NCI-H1436 (cell line): ENCODE data around the gene CCDC7.
"Not testable (repeated sequence)": the region's sequence is repeated elsewhere in the genome, so short reads cannot be mapped to it uniquely, and the experiment has no call there.

Experiments
- DNase-seq: peaks from one replicate; lab custom pipeline; 2025; lab: John Stamatoyannopoulos, UW

CCDC7 gene

DNA sequence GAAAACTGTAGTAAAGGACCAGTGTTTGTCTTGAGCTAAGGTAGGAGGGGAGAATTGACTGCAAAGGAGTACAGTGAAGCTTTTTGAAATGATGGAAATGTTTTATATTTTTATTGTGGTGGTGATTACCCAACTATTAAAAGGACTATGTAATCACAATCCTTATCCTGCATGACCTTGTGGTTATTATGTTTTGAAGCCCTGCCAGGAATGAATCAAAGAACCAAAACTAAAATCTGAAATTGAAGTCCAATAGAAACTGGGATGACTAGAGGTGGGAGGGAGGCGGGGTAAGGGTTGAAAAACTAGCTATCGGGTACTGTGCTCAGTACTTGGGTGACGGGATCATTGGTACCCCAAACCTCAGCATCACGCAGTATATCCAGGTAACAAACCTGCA lies 8.2 kb downstream of the CCDC7 start:
- no peak for DNase-seq

DNA sequence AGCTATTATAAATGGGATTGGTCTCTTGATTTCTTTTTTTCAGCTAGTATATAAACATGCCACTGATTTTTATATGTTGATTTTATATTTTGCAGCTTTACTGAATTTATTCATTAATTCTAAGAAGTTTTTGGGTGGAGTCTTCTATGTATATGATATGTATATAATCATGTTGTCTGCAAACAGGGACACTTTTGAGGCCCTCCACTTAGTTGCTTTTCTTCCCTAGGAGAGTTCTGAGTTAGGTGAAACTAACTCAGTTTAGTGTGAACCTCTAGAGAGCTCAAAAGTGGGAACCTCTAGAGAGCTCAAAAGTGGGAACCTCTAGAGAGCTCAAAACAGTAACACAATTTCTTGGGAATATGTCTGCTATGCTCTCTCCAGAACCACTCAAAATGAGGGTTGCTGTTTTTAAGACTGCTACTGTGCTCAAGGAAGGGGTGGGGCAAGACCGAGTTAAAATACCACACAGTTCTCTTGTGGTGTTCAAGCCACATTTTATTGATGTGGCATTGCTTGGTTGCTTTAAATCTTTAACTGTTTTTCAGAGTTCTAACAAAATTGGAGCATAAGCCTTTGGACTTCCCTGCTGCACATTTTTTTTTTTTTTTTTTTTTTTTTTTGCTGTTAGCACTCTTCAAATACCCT lies 13.2 kb downstream of the CCDC7 start:
- DNase-seq: no peak

GRCh38 chr10:32461203-32461602 lies 15.3 kb downstream of the CCDC7 start:
- no peak for DNase-seq

GRCh38 chr10:32471232-32471631 lies 25.3 kb downstream of the CCDC7 start:
- DNase-seq: no peak

DNA sequence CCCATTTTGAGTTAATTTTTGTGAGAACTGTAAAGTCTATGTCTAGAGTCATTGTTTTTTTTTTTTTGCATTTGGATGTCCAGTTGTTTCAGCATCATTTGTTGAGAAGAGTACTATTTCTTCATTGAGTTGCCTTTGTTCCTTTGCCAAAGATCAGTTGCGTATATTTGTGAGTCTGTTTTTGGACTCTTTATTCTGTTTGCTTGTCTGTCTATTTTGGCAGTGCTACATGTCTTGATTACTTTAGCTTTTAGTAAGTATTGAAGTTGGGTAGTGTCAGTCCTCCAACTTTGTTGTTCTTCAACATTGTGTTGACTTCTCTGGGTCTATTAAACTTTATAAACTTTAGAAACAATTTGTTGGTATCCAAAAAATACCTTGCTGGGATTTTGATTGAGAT lies 31.6 kb downstream of the CCDC7 start:
- DNase-seq: no peak

GRCh38 chr10:32481606-32482005 lies 35.7 kb downstream of the CCDC7 start:
- no peak for DNase-seq

DNA sequence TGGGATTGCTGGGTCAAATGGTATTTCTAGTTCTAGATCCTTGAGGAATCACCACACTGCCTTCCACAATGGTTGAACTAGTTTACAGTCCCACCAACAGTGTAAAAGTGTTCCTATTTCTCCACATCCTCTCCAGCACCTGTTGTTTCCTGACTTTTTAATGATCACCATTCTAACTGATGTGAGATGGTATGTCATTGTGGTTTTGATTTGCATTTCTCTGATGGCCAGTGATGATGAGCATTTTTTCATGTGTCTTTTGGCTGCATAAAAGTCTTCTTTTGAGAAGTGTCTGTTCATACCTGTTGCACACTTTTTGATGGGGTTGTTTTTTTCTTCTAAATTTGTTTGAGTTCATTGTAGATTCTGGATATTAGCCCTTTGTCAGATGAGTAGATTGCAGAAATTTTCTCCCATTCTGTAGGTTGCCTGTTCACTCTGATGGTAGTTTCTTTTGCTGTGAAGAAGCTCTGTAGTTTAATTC lies 37.1 kb downstream of the CCDC7 start:
- not testable (repeated sequence) for DNase-seq

GRCh38 chr10:32488038-32488437 lies 42.1 kb downstream of the CCDC7 start:
- DNase-seq: not testable (repeated sequence)

- DNase-seq: no peak
Measured at GRCh38 chr10:32489158-32489557, 43.2 kb downstream of the CCDC7 start.

GRCh38 chr10:32489901-32490300 lies 44.0 kb downstream of the CCDC7 start:
- DNase-seq: no peak

- not testable (repeated sequence) for DNase-seq
Measured at GRCh38 chr10:32494562-32494961, 48.6 kb downstream of the CCDC7 start.

DNA sequence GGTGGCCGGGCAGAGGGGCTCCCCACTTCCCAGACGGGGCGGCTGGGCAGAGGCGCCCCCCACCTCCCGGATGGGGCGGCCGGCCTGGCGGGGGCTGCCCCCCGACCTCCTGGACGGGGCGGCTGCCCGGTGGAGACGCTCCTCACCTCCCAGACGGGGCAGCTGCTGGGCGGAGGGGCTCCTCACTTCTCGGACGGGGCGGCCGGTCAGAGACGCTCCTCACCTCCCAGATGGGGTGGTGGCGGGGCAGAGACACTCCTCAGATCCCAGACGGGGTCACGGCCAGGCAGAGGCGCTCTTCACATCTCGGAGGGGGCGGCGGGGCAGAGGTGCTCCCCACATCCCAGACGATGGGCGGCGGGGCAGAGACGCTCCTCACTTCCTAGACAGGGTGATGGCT lies 54.2 kb downstream of the CCDC7 start:
- not testable (repeated sequence) for DNase-seq

- no peak for DNase-seq
Measured at GRCh38 chr10:32501906-32502305, 56.0 kb downstream of the CCDC7 start.

- DNase-seq: not testable (repeated sequence)
Measured at GRCh38 chr10:32505762-32506420, 60.0 kb downstream of the CCDC7 start.

GRCh38 chr10:32511599-32511998 lies 65.7 kb downstream of the CCDC7 start:
- DNase-seq: no peak

DNA sequence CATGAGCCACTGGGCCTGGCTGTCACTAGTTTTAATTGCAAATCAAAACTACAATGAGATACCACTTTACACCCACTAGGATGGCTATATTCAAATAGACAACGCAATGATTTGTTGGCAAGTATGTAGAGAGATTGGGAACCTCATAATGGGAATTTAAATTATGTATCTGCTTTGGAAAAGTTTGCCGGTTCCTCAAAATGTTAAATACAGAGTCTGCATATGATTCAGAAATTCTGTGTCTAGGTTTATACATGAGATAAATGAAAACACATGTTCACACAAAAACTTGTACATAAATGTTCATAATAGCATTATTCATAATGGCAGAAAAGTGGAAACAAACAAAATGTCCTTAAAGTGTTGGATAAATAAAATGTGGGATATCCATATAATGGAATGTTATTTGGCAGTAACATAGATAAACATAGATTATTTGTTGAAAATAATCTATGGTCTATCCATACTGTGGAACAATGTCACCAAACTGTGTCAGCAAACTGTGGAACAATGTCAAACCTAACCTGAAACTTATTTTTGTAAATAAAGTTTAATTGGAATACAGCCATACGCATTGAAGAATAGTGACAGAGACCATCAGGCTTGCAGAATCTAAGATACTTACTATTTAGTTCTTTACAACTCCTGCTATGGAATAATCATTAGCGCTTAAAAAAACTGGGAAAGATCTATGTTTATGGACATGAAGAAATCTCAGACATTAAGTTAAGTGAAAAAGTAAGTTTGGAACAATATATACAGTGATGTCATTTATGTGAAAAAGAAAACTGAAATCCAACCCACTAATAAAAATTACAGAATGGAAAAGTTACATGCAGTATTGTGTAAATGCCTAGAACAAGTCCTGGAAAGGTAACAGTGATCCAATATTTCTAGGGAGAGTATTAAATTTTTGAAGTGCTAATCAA lies 70.9 kb downstream of the CCDC7 start:
- no peak for DNase-seq

- no peak for DNase-seq
Measured at GRCh38 chr10:32530231-32530630, 84.3 kb downstream of the CCDC7 start.

- no peak for DNase-seq
Measured at GRCh38 chr10:32538256-32538655, 92.3 kb downstream of the CCDC7 start.

DNA sequence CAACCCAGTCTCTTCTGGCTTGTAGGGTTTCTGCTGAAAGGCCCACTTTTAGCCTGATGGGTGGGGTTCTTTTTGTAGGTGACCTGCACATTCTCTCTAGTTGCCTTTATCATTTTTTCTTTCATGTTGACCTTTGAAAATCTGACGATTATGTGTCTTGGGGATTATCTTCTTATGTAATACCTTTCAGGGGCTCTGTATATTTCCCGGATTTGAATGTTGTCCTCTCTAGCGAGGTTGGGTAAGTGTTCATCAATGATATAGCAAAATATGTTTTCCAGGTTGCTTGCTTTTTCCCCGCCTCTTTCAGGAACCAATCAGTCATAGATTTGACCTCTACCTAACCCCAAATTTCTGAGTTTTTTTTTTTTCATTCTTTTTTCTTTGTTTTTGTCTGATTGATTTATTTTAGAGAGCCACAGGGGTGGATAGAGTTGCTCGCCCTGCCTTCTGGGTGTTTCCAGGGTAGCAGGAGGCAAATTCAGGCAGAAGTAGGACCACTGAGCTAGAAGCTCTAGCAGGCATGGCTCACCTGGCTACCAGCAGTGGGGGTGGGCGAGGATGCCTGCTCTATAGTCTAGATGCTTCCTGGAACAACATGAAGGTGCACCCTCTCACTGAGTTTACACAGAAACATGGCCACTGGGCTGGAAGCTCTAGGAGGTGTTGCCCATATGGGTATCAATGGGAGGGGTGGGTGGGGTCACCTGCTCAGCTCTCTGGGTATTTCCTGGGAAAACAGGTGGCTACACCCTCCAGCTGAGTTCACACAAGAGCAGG lies 94.9 kb downstream of the CCDC7 start:
- DNase-seq: no peak

DNA sequence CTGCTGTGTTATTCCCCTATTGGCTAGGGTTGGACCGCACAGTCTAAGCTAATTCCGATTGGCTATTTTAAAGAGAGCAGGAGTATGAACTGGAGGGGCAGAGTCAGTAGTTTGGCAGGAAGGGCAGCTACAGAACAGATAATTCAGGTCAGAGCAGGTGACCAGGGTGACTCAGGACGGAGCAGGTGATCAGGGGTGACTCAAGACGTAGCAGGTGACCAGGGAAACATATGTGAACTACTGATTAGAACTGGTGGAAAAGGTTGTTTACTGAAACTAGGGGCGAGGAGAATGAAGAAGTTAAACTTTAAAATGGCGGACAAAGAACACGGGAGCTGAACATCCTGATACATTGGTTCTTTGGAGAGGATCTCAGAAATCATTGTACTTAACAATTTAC lies 102.3 kb downstream of the CCDC7 start:
- no peak for DNase-seq

GRCh38 chr10:32556783-32557395 lies 110.9 kb downstream of the CCDC7 start:
- no peak for DNase-seq
